Measurements from ENCODE around the gene ITIH6.
A peak's percentile ranks its signal among the peaks of the same experiment; 100 is the strongest.
"Not testable (repeated sequence)": the region's sequence is repeated elsewhere in the genome, so short reads cannot be mapped to it uniquely, and the experiment has no call there.

ITIH6 gene

DNA sequence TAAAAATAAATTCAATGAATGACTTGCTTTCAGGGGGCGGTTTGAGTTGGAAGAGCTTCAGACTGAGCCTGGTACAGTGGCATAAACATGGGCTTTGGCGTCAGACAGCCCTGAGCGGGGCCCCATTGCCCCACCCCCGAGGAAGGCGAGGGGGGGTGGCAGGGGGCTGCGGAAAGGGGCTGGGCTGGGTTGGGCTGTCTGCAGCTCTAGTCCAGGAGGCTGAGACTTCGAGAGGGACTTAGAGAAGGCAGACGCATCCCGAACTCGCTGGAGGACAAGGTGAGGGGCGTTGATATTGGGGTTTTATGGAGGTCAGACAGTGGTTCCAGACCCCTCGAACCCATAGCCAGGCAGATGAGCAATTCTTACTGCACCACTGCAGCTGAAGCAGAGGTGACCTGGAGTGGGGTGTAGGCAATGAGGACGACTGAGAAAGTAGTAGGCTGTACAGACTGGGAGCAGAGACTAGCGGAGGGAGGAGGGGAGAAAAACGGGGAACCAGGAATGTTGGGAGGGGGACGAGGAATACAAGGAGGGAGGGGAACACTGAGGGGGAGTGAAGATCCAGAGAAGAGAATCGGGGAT, 9.6 kb upstream of the ITIH6 start, which contains the start of gene MAGED2:
TSS of gene MAGED2 (plus strand) at position 222 of the 585 bp plus-strand sequence. CDS start 1,587 bp downstream, outside the sequence.
- H3K4me3 ChIP-seq (replicated peaks in 1 of 2; ENCODE audit: low read depth in 2 of 2, low read length in 2 of 2), result peak within 1 kb of the TSS; percentile 67 to 72
- TF ChIP-seq CTCF (IDR thresholded peaks at IDR 0.05; ENCODE audit: low read depth, low read length), result no peak
- peak; percentile 35 to 64 for DNase-seq (ENCODE audit: low read depth in 2 of 2)

DNA sequence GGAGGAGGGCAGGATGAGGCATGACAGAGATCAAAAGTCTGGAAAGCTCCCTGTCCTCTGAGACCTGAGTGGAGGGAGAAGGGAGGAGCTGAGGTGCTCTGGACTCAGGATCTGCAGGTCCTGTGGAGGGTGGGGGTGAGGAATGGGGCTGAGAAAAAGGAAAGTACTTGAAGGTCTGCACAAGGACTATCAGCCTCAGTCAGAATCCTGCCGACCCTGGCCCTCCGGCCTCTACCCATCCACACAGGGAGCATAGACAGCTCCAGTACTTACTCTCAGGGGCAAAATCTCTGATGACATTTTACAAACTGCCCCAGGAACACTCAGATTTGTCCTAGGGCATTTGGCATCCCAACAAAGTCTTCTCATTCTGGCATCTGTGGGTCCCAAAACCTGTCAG, 991 bp upstream of the ITIH6 start:
- DNase-seq (ENCODE audit: low read depth in 2 of 2), result no peak
- TF ChIP-seq CTCF (IDR thresholded peaks at IDR 0.05; ENCODE audit: low read depth, low read length), result no peak
- H3K4me3 ChIP-seq (replicated peaks in 1 of 2; ENCODE audit: low read depth in 2 of 2, low read length in 2 of 2), result no peak overlapping the region

- DNase-seq (ENCODE audit: low read depth in 2 of 2), result no peak
- no peak overlapping the region for H3K4me3 ChIP-seq (replicated peaks in 1 of 2; ENCODE audit: low read depth in 2 of 2, low read length in 2 of 2)
- TF ChIP-seq CTCF (IDR thresholded peaks at IDR 0.05; ENCODE audit: low read depth, low read length), result no peak
Observed at GRCh38 chrX:54794795-54795194, 3.3 kb downstream of the ITIH6 start.

DNA sequence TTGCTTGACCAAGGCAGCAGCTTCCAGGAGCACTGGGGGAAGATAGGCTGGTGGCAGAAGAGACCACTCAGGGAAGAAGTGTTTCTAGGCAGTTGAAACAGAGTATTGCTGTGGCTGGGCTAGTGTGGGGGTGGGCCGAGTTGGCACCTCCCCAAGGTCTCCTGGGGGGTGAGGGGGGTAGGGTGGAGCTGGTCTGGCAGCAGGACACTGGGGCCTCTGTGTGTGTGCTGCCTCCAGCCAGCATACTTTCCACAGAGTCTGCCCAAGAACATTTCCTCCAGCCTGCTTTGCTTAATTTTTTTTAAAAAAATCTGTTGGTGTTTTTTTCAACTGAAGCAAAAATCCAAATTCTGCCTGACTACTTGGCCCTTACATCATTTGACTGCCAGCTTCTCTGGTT, 4.0 kb downstream of the ITIH6 start:
- no peak for TF ChIP-seq CTCF (IDR thresholded peaks at IDR 0.05; ENCODE audit: low read depth, low read length)
- peak in 1 of 2 donors; percentile 10 for DNase-seq (ENCODE audit: low read depth in 2 of 2)
- H3K4me3 ChIP-seq (replicated peaks in 1 of 2; ENCODE audit: low read depth in 2 of 2, low read length in 2 of 2), result no peak overlapping the region

DNA sequence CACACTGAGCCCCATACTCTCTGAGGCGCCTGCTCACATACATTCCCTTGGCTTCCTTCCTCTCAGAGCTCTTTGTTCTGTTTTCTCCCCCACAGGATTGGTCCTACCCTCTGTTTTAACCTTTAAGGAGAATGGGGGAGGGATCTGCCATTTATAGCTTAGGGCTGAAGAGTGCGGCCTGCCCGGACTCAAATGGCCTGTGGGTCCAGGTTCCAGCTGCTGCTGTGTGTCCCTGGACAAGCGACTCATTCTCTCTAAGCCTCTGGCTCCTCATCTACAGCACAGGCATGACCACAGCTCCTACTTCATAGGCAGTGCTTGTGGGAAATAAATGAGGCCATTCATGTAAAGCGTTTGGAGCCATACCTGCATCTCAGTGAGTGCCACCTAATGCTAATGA, 8.7 kb downstream of the ITIH6 start:
- H3K4me3 ChIP-seq (replicated peaks in 1 of 2; ENCODE audit: low read depth in 2 of 2, low read length in 2 of 2); DNase-seq (ENCODE audit: low read depth in 2 of 2): not testable (repeated sequence)

DNA sequence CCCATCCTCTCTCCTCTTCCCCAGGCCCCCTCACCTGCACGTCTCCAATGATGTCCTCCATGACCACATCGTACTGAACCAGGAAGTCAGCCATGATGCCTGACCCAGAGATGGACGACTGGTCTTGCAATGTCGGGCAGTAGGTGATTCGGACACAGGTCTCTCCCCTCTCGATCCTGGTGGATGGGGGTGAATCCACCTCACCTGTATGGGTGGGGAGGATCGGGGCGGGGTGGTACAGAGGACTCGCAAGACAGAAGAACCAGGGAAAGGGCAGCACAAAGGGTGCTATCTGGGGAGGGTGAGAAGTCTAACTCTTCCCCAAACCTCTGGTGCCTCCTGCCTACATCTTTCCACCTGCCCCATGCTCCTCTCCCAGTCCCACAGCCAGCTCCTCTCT, 9.6 kb downstream of the ITIH6 start:
- no peak for DNase-seq (ENCODE audit: low read depth in 2 of 2)
- no peak for TF ChIP-seq CTCF (IDR thresholded peaks at IDR 0.05; ENCODE audit: low read depth, low read length)
- no peak overlapping the region for H3K4me3 ChIP-seq (replicated peaks in 1 of 2; ENCODE audit: low read depth in 2 of 2, low read length in 2 of 2)

DNA sequence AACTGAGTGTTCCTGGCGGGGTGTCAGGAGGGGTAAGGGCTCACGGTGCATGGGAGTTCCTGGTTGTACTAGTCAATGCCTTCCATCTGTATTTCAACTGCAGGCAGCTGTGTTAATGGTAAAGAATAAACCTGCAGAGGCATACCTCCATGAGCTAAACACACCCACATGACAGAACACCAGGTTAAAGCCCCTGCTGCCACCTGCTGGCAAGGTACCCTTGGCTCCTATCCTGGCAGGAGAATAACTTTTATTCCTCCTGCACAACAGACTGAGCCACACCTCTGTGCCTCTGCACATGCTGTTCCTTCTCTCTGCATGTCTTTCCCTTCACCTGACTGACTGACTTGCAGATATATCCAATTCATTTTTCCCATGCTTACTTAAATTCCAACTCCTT, 11.1 kb downstream of the ITIH6 start:
- DNase-seq (ENCODE audit: low read depth in 2 of 2), result peak in 1 of 2 donors; percentile 1
- TF ChIP-seq CTCF (IDR thresholded peaks at IDR 0.05; ENCODE audit: low read depth, low read length), result no peak

More for the DNA sequence above, 11.1 kb downstream of the ITIH6 start:
- H3K4me3 ChIP-seq (replicated peaks in 1 of 2; ENCODE audit: low read depth in 2 of 2, low read length in 2 of 2), result no peak overlapping the region
